HUES6 (cell line): ENCODE measurements around the gene NPAS1.
"Not testable (repeated sequence)": the region's sequence is repeated elsewhere in the genome, so short reads cannot be mapped to it uniquely, and the experiment has no call there.

Experiments
- H3K27ac ChIP-seq: 2 replicates; pipeline ENCODE4 v1.7.0; 2013; ENCODE audit warnings: low read depth, mild to moderate bottlenecking, low read length, inconsistent platforms
- H3K27me3 ChIP-seq: 2 replicates; pipeline ENCODE4 v1.6.1; 2013; ENCODE audit warnings: low read length; ENCODE audit not compliant: control insufficient read depth, insufficient read depth
- H3K36me3 ChIP-seq: 2 replicates; pipeline ENCODE4 v1.6.1; 2013; ENCODE audit warnings: low read length; ENCODE audit not compliant: control insufficient read depth, insufficient read depth
- H3K4me1 ChIP-seq: 2 replicates; pipeline ENCODE4 v1.6.1; 2013; ENCODE audit warnings: low read length; ENCODE audit not compliant: control insufficient read depth, insufficient read depth
- H3K4me3 ChIP-seq: 2 replicates; pipeline ENCODE4 v1.5.1; 2013; ENCODE audit warnings: low read depth, low read length
- H3K9ac ChIP-seq: one replicate; pipeline ENCODE4 v1.6.1; 2013; ENCODE audit warnings: mild to moderate bottlenecking, low read length
- H3K9me3 ChIP-seq: 2 replicates; pipeline ENCODE4 v1.6.1; 2013; ENCODE audit warnings: low read depth, low read length; ENCODE audit not compliant: control insufficient read depth, insufficient read depth

NPAS1 gene

GRCh38 chr19:47049307-47049700 lies 29.7 kb downstream of the NPAS1 start:
- Histone ChIP-seq H3K4me1 (peaks cover 4% of the 10 kb centered on the region; the same call in 1 of the 2 replicates), H3K27me3 (no peaks in the 10 kb centered on the region), H3K27ac (no peak overlapping the region), H3K4me3 (no peak overlapping the region), H3K9ac (peak overlapping the region; percentile 59), H3K36me3 (peaks cover 3% of the 10 kb centered on the region; the same call in 1 of the 2 replicates), H3K9me3 (no peaks in the 10 kb centered on the region)

DNA sequence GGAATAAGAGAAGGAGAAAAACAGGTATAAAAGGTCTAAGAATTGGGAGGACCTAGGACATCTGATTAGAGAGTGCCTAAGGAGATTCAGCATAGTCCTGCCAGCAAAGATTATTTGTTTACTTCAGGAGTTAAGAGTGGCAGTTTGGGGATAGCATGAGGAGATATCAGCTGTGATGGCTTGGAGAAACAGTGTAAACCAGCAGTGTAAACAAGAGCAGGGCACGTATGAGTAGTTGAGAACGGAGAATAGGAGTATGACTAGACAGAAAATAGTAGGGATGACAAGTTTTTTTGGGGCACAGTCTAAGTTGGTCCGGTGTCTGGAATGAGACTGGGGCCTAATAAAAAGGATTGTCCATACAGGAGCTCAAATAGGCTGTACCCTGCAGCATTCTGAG lies 30.9 kb downstream of the NPAS1 start:
- not testable (repeated sequence) for H3K27ac ChIP-seq

DNA sequence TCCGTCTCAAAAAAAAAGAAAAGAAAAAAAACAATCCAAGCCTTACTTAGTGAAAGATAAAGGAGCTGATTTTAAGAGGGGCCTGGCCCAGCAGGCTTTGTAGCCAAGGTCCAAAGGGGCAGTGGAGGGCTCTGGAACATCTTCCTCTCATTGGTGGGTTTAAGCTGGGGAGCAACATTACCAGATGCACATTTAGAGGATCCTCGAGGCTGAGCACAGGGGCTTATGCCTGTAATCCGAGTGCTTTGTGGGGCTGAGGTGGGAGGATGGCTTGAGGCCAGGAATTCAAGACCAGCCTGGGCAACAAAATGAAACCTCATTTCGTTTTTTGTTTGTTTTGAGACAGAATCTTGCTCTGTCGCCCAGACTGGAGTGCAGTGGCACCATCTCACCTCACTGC lies 36.8 kb downstream of the NPAS1 start:
- H3K27ac ChIP-seq = no peak overlapping the region
- H3K9ac ChIP-seq = no peak overlapping the region
- no peak overlapping the region for H3K4me3 ChIP-seq
- H3K36me3 ChIP-seq = no peaks in the 10 kb centered on the region
- peaks cover 6% of the 10 kb centered on the region; the same call in 1 of the 2 replicates for H3K4me1 ChIP-seq
- no peaks in the 10 kb centered on the region for H3K27me3 ChIP-seq
- H3K9me3 ChIP-seq = no peaks in the 10 kb centered on the region

More for the DNA sequence above, 30.9 kb downstream of the NPAS1 start:
- not testable (repeated sequence) for H3K36me3 ChIP-seq, H3K9ac ChIP-seq, H3K4me3 ChIP-seq, H3K9me3 ChIP-seq, H3K27me3 ChIP-seq, H3K4me1 ChIP-seq

GRCh38 chr19:47057328-47057727 lies 37.7 kb downstream of the NPAS1 start:
- Histone ChIP-seq H3K36me3 (no peaks in the 10 kb centered on the region), H3K4me3 (no peak overlapping the region), H3K9ac (no peak overlapping the region), H3K4me1 (peaks cover 6% of the 10 kb centered on the region; the same call in 1 of the 2 replicates), H3K27ac (no peak overlapping the region), H3K9me3 (no peaks in the 10 kb centered on the region), H3K27me3 (no peaks in the 10 kb centered on the region)

DNA sequence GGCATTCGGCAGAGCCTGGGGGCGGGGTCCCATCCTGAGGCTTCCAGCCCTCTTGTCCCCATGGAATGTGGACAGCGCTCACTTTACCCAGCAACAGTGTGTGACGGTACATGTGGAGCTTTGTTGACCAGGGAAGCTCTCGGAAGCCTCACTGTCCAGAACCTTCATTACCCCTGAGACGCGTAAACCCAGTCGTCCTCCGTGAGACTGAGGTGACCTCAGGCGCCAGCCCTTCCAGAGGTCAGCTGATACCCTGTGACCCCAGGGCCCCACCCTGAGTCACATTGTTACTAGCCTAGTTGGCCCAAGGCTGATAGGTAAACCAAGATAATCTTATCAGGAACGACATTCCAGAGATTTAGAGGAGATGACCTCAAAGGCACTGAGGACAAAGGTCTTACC lies 39.0 kb downstream of the NPAS1 start:
- no peaks in the 10 kb centered on the region for H3K36me3 ChIP-seq
- no peak overlapping the region for H3K4me3 ChIP-seq
- no peaks in the 10 kb centered on the region for H3K27me3 ChIP-seq
- H3K27ac ChIP-seq = no peak overlapping the region; the same call in 1 of the 2 replicates
- H3K9me3 ChIP-seq = no peaks in the 10 kb centered on the region
- peaks cover 6% of the 10 kb centered on the region; the same call in 1 of the 2 replicates for H3K4me1 ChIP-seq
- no peak overlapping the region for H3K9ac ChIP-seq

GRCh38 chr19:47063874-47064273 lies 44.2 kb downstream of the NPAS1 start:
- Histone ChIP-seq H3K4me3 (no peak overlapping the region), H3K9me3 (no peaks in the 10 kb centered on the region), H3K27me3 (no peaks in the 10 kb centered on the region), H3K27ac (no peak overlapping the region), H3K36me3 (peaks cover 41% of the 10 kb centered on the region), H3K9ac (no peak overlapping the region), H3K4me1 (peaks cover under 1% of the 10 kb centered on the region; the same call in 1 of the 2 replicates)

- Histone ChIP-seq H3K9ac (no peak overlapping the region), H3K36me3 (peaks cover 55% of the 10 kb centered on the region), H3K27ac (no peak overlapping the region), H3K4me1 (no peaks in the 10 kb centered on the region), H3K9me3 (no peaks in the 10 kb centered on the region), H3K27me3 (no peaks in the 10 kb centered on the region), H3K4me3 (no peak overlapping the region)
Observed at GRCh38 chr19:47065242-47065641, 45.6 kb downstream of the NPAS1 start.

DNA sequence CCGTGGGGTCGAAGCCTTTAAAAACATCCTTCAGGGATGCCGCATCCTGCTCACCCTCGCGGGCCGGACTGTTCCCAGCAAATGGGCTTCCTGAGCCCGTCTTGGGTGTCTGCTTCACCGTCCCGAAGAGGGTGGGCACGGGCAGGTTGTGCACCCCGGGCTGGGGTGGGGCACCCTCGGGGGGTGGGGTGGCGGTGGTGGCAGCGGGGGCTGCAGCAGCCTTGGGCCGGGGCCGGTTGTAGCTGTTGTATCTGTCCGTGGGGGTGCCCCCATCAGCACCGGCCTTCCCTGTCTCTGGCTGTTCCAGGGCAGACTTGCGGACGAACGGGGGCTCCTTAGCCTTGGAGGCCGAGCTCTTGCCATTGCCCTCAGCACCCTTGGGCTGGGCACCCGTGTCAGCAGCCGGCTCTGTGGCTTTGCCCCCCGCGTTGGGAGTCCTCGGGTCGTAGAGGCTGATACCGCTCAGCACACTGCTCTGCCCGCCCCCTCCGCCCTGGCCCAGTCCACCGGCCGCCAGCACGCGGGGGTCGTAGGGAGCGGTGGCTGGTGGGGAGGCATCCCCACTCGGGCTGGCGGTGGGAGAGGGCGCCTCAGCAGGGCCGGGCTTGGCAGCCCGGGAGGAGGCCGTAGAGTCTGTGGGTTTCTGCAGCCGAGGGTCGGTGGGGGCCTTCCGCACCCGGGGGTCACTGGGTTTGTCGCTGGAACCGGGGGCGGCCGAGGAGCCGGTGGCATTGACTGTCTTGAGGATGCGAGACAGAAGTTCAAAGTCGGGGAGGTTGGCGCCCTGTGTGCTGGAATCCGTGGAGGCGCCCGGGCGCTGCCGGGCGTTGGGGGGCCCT lies 47.0 kb downstream of the NPAS1 start:
- Histone ChIP-seq H3K9me3 (no peaks in the 10 kb centered on the region), H3K9ac (no peak overlapping the region), H3K27me3 (no peaks in the 10 kb centered on the region), H3K4me1 (no peaks in the 10 kb centered on the region), H3K36me3 (peaks cover 69% of the 10 kb centered on the region), H3K4me3 (no peak overlapping the region), H3K27ac (no peak overlapping the region)

DNA sequence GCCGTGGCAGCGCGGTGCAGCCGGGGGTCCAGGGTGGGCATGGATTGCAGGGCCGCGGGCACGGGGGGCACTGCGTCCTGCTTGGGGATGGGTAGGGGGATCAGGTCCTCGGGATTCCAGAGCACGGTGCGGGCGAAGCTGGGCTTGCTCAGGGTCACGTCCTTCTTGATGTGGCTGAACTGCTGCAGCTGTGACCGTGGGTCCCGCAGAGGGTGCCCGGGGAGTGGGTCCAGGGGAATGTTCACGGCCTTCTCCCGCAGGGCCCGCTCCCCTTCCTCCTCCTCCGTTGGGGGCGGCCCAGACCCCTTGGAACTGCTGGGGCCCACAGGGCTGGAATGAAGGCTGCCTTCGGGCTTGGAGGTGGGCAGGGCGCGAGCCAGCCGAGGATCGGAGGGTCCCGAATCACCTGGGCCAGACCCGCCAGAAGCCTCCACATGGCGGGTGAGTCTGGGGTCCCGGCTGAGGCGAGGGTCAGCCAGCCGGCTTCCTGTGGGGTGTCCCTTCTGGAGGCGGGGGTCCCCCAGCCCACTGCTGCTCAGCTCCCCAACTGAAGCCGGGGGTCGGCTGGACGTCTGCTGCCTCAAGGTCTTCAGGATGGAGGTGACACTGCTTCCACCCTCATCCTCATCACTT lies 47.7 kb downstream of the NPAS1 start:
- Histone ChIP-seq H3K9ac (no peak overlapping the region), H3K9me3 (no peaks in the 10 kb centered on the region)

DNA sequence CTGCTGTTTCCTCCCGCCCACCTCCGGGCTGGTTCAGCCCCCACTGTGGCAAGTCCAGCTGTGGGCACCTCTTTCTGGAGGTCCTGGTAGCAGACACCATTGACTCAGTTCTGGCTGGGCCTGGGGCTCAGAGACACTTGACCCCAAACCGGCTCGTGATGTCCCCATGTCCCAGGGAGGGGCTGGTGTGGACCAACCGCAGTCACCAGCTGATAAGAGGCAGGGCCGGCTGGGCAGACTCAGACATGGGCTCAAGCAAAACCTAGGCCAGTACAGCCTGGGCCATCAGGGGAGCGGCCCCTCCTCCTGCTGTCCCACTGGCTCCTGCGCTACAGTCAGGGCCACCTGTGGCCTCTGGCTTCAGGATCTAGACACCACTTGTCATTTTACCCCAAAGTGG lies 48.6 kb downstream of the NPAS1 start:
- H3K4me1 ChIP-seq = no peaks in the 10 kb centered on the region

More for the DNA sequence above, 47.7 kb downstream of the NPAS1 start:
- Histone ChIP-seq H3K27me3 (no peaks in the 10 kb centered on the region), H3K36me3 (peaks cover 76% of the 10 kb centered on the region), H3K4me1 (no peaks in the 10 kb centered on the region), H3K27ac (no peak overlapping the region), H3K4me3 (no peak overlapping the region)

GRCh38 chr19:47068876-47069406 lies 49.3 kb downstream of the NPAS1 start:
- H3K9me3 ChIP-seq = no peaks in the 10 kb centered on the region
- H3K27me3 ChIP-seq = no peaks in the 10 kb centered on the region
- H3K27ac ChIP-seq = no peak overlapping the region
- no peaks in the 10 kb centered on the region for H3K4me1 ChIP-seq
- peaks cover 90% of the 10 kb centered on the region for H3K36me3 ChIP-seq
- H3K9ac ChIP-seq = no peak overlapping the region
- H3K4me3 ChIP-seq = no peak overlapping the region

More for the DNA sequence above, 48.6 kb downstream of the NPAS1 start:
- H3K27ac ChIP-seq = no peak overlapping the region
- H3K9ac ChIP-seq = no peak overlapping the region
- H3K36me3 ChIP-seq = peaks cover 83% of the 10 kb centered on the region
- H3K9me3 ChIP-seq = no peaks in the 10 kb centered on the region
- H3K27me3 ChIP-seq = no peaks in the 10 kb centered on the region
- H3K4me3 ChIP-seq = no peak overlapping the region
